Measurements from ENCODE around the gene DOK5.

Gene DOK5

DNA sequence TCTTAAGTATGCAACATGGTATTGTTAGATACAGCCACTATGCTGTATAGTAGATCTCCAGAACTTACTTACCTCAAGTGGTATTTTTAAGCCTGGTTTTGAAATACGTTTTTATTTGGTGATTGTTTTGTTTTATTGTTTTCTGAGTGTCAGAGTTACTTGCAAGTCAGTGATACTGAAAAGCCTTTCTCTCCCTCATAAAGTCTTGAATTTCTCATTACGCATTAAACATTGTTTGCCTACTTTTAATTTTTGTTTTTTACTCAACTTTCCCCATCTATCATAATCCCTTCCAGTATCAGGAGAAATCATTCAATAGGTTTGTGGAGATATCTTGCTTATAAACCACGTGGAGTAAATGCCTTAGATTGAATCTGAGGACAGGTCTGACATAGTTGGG is 214.9 kb downstream of the DOK5 start:
- no peak for ATAC-seq (ENCODE audit: low read depth)
- H3K36me3 Mint-ChIP-seq, result no peaks in the 10 kb centered on the region
- H3K4me1 Mint-ChIP-seq, result no peaks in the 10 kb centered on the region
- H3K27ac Mint-ChIP-seq, result no peak overlapping the region
- DNase-seq (ENCODE audit: low spot score in 2 of 2), result no peak
- no peak overlapping the region for H3K4me3 Mint-ChIP-seq
- H3K9me3 Mint-ChIP-seq, result peaks cover 3% of the 10 kb centered on the region
- H3K27me3 Mint-ChIP-seq, result peaks cover 5% of the 10 kb centered on the region

DNA sequence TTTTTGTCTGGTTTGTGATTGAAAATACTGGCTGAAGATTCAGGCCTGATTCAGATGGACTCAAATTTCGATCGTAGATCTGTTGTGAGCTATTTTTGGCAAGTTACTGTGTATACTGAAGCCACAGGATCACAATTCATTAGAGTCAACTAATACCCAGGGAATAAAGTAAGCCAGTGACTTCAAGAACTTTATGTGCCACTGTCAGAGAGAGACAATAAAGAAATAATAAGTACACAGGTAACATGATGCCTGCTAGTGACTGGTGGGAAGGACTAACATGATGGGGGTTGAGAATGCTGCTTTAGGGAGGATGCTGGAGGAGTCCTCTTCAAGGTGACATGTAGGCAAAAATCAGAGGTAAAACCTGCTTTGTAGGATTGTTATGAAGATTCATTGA is 215.9 kb downstream of the DOK5 start:
- DNase-seq (ENCODE audit: low spot score in 2 of 2) (no peak), ATAC-seq (ENCODE audit: low read depth) (no peak)
- Mint-ChIP-seq H3K4me1 (no peaks in the 10 kb centered on the region), H3K36me3 (no peaks in the 10 kb centered on the region), H3K4me3 (no peak overlapping the region), H3K27ac (no peak overlapping the region), H3K27me3 (peaks cover 5% of the 10 kb centered on the region), H3K9me3 (peaks cover 3% of the 10 kb centered on the region)

DNA sequence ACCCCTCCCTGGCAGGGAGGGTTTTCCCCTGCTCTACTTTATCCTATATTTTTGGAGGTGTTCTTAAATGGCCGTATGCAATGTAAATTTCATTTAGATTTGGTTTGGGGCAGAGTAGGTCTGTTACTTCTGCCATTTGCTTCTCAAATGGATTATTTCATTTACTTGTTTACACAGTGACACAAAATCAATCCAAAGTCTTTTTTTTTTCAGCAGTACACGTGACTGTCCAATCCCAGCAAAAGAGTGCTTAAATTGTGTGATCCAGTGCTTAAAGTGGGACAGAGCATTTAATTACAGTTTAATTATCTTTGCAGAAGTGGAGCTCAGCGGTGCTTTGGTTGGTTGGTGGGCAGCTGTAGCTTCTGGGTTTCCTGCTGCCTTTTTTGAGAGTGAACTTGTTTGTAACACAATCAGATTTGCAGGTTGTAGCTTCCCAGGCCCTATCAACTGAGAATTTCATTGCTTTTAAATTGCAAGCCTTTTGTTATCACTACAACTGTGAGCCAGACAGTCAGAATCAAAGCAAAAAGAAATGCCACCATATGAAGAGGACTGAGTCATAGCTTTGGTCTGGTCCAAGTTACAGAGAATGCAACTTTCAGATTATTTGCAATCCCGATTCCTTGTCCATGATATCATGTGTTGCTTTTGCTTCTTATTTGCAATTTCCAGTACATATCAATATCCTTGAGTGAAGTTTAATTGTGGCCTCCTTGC is 216.9 kb downstream of the DOK5 start:
- H3K27ac Mint-ChIP-seq, result no peak overlapping the region
- ATAC-seq (ENCODE audit: low read depth) (no peak), DNase-seq (ENCODE audit: low spot score in 2 of 2) (no peak)
- peaks cover 4% of the 10 kb centered on the region for H3K27me3 Mint-ChIP-seq
- H3K9me3 Mint-ChIP-seq, result peaks cover 5% of the 10 kb centered on the region
- H3K4me3 Mint-ChIP-seq, result no peak overlapping the region
- H3K4me1 Mint-ChIP-seq, result no peaks in the 10 kb centered on the region
- no peaks in the 10 kb centered on the region for H3K36me3 Mint-ChIP-seq

DNA sequence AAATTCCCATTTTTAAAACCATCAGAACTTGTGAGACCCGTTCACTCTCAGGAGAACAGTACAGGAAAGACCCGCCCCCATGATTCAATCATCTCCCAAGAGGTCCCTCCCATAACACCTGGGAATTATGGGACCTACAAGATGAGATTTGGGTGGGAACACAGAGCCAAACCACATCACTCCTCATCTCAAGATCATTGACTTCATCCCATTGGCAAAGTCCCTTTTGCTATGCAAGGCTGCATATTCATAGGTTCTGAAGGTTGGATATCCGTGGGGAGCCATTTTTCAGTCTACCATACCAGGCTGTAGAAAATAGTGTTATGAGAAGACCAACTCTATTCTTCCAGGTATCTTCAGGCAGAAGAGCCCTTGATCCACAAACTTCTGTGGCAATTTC is 219.1 kb downstream of the DOK5 start:
- Mint-ChIP-seq H3K9me3 (peaks cover 5% of the 10 kb centered on the region), H3K4me3 (no peak overlapping the region), H3K27ac (no peak overlapping the region), H3K27me3 (peaks cover 4% of the 10 kb centered on the region), H3K4me1 (no peaks in the 10 kb centered on the region), H3K36me3 (no peaks in the 10 kb centered on the region)
- ATAC-seq (ENCODE audit: low read depth) (no peak), DNase-seq (ENCODE audit: low spot score in 2 of 2) (no peak)

DNA sequence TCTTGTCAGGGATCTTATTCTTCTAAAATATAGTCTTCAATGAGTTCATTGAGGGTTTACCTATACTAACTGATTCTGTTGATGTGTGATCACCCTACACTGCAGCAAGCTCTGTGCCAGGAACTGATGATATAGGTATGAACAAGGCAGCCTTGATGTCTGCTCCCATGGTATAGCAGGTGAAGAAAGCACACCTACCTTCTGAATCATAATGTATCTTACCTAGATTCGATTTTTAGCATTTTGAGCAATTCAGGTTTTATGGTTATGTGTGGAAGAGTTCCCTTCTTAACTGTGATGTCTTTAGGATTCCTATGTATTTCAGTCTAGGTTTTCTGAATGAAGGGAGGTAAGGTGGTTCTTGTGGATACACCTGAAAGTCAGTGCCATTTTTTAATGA is 223.0 kb downstream of the DOK5 start:
- Mint-ChIP-seq H3K36me3 (peaks cover under 1% of the 10 kb centered on the region), H3K4me1 (no peaks in the 10 kb centered on the region), H3K27me3 (peaks cover 6% of the 10 kb centered on the region), H3K27ac (no peak overlapping the region), H3K4me3 (no peak overlapping the region), H3K9me3 (peaks cover 5% of the 10 kb centered on the region)
- ATAC-seq (ENCODE audit: low read depth) (no peak), DNase-seq (ENCODE audit: low spot score in 2 of 2) (no peak)

Measured in memory B cell (primary cell).